GM18505 (cell line): ENCODE measurements around the gene EP400.

Experiments used
- ATAC-seq: cut with Tn5 transposase; IDR thresholded peaks from one replicate; pipeline ENCODE4 v1.9.1; 2021; ENCODE audit not compliant: unreplicated experiment
- POLR2A ChIP-seq: IDR thresholded peaks from 4 replicates; pipeline ENCODE4 v1.6.1; 2011; ENCODE audit warnings: borderline replicate concordance; ENCODE audit not compliant: insufficient read depth, insufficient read length; ENCODE audit errors: extremely low read depth

The EP400 gene

GRCh38 chr12:131928080-131928710 lies 21.5 kb upstream of the EP400 start:
- no peak for TF ChIP-seq POLR2A

GRCh38 chr12:131928711-131929580 lies 20.8 kb upstream of the EP400 start, which contains the start of gene PUS1:
PUS1 (plus strand) TSS chr12:131929276; CDS start chr12:131929723, 447 bp downstream.
- peak; percentile 65 for ATAC-seq
- peak; percentile 91 for TF ChIP-seq POLR2A

More at GRCh38 chr12:131928080-131928710, 21.5 kb upstream of the EP400 start:
- ATAC-seq, result no peak

GRCh38 chr12:131929581-131930456 lies 19.9 kb upstream of the EP400 start:
- TF ChIP-seq POLR2A, result no peak
- ATAC-seq, result no peak

- ATAC-seq, result no peak
- no peak for TF ChIP-seq POLR2A
Measured at GRCh38 chr12:131930510-131930909, 19.2 kb upstream of the EP400 start.

- no peak for TF ChIP-seq POLR2A
- ATAC-seq, result no peak
Measured at GRCh38 chr12:131933387-131933786, 16.4 kb upstream of the EP400 start.

GRCh38 chr12:131934535-131934934 lies 15.2 kb upstream of the EP400 start:
- no peak for ATAC-seq
- no peak for TF ChIP-seq POLR2A

GRCh38 chr12:131938082-131938481 lies 11.7 kb upstream of the EP400 start:
- ATAC-seq, result no peak
- no peak for TF ChIP-seq POLR2A

- ATAC-seq, result no peak
- TF ChIP-seq POLR2A, result no peak
Measured at GRCh38 chr12:131939007-131939406, 10.7 kb upstream of the EP400 start.

- TF ChIP-seq POLR2A, result no peak
- no peak for ATAC-seq
Measured at GRCh38 chr12:131940141-131940547, 9.6 kb upstream of the EP400 start.

- no peak for TF ChIP-seq POLR2A
- no peak for ATAC-seq
Measured at GRCh38 chr12:131941116-131941986, 8.4 kb upstream of the EP400 start.

- no peak for ATAC-seq
- no peak for TF ChIP-seq POLR2A
Measured at GRCh38 chr12:131941987-131942341, 7.8 kb upstream of the EP400 start.

GRCh38 chr12:131942671-131943070 lies 7.1 kb upstream of the EP400 start:
- TF ChIP-seq POLR2A, result no peak
- no peak for ATAC-seq
